NCI-H1105 treated with DMSO at 0.1 percent for 48 hours (cell line): ENCODE results near the gene ZNF532.
"Not testable (repeated sequence)": the region's sequence is repeated elsewhere in the genome, so short reads cannot be mapped to it uniquely, and the experiment has no call there.

Source experiments
- DNase-seq: peaks from one replicate; lab custom pipeline; 2025; lab: John Stamatoyannopoulos, UW

ZNF532 gene

DNA sequence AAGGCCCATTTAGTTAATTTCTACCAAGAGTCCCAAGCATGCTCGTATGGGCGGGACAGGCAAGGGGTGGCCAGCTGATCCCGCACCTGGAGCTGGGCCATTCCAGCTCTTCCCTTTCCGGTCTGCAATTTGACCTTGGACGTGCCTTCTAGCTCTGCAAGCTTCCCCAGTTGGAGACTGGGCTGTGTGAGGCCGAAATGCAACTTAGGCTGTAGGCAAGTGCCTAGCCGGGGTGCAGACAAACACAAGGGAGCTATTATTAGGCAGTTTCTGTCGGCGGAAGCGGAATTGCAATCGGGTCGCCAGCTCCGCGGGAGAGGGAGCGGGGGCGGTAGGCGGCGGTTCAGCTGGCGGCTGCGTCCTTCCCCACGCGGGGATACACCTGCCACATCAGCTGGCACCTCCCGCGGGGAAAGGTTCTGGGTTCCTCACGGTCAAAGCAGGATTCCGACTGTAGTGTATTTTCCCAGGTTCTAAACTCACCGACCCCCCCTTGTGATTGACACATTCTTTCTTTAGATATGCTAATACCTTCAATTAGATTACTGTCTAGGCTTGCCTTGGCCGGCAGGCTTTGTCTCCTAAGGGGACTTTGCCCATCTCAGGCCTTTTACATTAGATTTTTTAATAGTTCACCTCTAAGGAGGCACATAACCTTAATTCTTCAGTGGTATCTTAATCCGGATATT is 17.1 kb upstream of the ZNF532 start:
- DNase-seq, result no peak

DNA sequence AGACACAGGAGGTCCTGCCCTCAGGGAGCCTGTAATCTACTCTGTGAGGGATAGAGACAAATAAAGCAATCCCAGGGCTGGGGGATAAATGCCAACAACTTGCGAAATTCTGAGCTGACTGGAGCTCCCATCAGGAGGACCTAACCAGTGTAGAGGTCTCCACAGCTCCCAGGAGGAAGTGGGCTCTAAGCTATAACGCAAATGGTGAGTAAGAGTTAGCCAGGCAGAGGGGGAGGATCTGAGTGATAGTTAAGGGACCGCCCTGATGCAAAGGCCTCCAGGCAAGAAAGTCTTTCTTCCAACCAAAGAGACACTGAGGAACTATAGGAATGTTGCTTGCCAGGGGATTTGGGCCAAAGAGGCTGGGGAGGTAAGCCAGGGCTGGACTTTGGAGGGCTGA is 16.0 kb upstream of the ZNF532 start:
- DNase-seq, result no peak

DNA sequence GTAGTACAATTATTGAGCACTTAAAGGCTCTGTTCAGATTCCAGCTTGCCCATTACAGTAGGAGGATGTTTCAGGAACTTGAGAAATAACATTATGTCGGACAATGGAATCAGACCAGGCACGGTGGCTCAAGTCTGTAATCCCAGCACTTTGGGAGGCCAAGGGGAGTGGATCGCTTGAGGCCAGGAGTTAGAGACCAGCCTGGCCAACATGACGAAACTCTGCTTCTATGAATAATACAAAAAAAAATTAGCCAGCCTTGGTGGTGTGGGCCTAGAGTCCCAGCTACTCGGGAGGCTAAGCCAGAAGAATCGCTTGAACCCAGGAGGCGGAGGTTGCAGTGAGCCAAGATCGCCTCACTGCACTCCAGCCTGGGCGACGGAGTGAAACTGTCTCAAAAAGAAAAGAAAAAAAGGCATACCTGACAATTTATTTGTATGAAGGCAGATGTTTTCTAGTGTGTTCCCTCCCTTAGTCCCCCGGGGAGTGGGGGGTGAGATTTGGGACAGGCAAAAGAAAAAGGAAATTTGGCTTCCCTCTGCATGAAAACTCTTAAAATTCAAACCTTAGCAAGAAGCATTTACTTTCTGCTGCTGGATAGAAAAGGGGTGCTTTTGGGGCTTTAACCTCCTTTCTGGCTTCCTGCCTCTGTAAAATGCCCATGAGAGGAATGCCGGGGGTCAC is 13.7 kb upstream of the ZNF532 start:
- DNase-seq, result no peak

DNA sequence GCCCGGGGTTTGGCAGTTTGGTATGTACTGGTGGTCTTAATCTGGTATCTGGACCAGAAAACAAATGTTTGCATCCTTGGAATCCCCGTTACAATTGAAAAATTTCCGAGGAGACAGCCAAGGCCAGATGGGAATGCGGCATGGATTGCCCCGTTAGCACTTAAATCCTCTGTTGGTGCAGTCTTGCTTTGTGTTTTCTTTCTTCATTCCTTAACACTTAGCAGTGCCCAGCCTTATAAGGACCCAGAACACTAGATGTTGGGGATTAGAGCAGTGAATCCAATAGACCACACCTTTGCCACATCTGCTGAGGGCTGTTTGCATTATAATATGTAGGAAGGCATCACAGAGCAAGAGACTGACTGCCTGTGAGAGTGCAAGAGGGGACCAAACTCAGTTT is 12.8 kb upstream of the ZNF532 start:
- DNase-seq, result no peak

DNA sequence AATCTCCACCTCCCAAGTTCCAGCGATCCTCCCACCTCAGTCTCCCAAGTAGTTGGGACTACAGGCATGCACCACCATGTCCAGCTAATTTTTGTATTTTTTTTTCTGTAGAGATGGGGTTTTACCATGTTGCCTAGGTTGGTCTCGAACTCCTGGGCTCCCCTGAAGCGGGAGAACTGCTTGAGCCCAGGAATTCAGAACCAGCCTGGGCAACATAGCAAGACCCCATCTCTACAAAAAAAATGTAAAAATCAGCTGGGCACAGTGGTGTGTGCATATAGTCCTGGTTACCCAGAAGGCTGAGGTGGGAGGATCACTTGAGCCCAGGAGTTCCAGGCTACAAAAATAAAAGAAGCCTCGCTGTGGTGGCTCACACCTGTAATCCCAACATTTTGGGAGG is 12.0 kb upstream of the ZNF532 start:
- DNase-seq, result no peak

DNA sequence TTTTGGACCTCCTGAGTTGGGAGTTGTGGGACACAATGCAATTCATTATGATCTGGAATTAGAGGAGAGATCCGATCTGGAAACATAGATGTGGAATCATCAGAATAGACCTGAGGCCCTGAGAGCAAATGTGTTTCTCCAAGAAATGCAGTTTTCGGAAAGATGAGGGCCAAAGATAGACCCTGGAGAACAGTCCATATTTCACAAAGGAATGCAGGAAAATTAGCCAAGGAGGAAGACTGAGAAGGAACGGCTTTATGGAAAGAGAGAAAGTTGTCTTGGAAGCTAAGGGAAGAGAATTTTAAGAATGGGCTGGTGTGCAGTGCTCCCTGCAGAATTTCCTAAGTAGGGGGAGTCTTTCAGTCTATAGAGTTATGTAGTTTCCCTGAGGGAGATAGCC is 11.1 kb upstream of the ZNF532 start:
- DNase-seq, result no peak

DNA sequence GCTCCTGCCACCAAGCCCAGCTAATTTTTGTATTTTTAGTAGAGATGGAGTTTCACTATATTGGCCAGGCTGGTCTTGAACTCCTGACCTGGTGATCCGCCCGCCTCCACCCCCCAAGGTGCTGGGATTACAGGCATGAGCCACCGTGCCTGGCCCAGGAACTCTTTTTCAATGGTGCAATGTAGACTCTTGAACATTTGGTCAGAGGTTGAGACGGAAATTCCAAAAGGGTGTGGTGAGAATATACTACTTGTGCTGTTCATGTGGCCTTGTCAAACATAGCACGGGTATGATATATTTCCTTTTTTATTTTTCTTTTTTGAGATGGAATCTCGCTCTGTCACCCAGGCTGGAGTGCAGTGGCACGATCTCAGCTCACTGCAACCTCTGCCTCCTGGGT is 9.2 kb upstream of the ZNF532 start:
- DNase-seq, result not testable (repeated sequence)

DNA sequence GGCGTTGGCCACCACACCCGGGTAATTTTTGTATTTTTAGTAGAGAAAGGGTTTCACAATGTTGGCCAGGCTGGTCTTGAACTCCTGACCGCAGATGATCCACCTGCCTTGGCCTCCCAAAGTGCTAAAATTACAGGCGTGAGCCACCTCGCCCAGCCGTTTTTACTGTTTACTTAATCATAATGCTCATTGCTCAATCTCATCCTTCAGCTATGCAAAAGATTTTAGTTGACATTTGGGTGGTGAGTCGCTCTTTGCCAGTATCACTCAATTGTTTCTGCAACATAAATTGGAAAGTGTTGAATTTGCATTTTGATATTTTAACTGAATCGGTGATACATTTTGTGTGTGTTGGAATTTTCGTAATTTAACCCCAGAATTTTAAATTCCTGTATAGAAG is 7.8 kb upstream of the ZNF532 start:
- no peak for DNase-seq

DNA sequence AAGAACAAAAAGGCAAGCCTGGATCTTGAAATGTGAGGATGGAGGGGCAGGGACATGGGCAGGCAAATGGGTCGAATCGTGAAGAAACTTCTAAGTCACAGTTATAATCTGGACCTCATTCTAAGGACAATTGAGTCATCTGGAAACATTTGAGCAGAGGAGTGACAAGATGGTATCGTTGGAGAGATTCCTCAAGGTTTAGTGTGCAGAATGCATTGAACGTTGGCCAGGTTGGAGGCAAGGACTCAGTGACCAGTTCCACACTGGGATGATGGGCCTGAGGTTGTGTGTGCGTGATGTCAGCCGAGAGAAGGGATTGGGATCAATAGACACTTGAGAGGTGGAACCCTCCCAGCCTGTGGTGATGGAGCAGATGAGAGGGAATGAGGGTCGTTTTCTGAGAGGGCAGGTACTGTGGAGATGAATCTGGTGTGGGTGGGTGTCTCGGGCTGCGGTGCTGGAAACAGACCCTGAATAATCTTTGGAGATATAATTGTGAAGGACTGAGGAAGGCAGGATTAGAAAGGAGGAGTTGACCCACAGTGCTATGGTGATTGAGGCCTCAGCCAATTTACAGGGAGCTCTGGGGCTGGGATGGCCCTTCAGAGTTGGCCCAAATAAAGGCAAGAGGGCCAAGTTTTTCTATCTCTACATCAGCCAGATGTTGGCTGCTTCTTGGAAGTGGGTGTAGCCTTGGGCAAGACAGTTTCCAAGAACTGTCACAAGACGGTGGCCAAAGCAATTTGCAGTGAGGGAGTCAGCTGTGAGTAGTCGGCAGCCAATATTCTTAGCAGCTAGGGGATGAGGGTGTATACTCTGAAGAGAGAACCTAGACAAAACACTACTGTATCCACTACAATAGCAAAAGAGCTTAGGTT is 5.8 kb upstream of the ZNF532 start:
- DNase-seq, result no peak

DNA sequence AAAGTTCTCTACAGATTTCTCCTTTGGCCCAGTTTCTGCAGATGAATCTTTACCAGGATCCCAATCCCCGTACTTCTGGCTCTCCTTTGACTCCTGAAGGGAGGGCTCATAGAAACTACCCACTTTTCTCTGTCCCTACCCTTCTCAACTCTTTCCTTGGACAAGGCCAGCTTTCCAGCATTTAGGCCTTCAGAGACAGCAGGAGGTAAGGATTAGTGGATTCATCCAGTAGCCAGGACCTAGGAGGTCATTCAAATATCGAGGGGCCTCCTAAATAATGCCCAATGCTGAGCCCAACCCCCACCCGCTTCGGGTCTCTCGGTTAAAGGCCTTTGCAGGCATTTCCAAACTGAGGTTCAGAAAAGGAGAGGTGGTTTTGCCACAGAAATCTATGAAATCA is 4.8 kb upstream of the ZNF532 start:
- no peak for DNase-seq

DNA sequence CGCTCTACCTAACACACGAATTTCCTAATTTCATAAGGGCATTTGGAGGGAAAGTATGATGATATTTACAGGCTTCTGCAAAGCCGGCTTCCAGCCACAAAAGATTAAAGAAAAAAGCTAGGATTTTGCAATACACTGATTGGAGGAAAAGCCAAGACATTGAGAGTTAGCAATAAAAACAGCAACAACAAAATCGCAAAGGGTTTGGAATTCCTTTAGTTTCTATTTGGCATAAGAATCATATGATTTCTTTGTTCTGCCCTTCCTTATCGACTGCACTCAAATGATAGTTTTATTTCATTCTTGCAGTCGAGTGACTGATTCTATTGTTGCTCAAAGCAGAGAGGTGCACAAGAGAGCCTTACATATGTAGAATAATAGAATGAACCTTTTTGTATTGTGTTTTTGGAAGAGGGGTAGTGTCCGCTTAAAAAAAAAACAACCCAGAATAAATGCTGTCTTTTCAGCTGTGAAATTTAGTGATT is 3.9 kb upstream of the ZNF532 start:
- DNase-seq, result no peak

DNA sequence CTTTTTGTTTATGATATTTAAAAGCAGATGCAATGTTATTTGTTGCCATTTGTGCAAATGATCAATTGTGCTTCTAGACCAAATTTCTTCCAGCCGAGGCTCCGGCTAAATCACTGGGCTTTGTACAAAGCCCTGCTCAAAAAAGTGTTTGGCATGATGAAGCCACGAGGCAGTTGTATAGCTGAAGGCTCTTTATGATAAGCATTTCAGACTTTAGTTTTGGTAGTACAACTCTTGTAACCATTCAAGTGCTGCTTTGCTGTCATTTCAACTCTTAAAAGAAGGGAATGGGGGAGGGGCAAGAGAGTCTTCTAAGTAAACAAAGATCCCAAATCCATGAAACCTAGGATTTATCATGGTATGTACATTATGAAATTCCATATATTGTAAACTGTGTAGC is 3.3 kb upstream of the ZNF532 start:
- peak; percentile 31 for DNase-seq

DNA sequence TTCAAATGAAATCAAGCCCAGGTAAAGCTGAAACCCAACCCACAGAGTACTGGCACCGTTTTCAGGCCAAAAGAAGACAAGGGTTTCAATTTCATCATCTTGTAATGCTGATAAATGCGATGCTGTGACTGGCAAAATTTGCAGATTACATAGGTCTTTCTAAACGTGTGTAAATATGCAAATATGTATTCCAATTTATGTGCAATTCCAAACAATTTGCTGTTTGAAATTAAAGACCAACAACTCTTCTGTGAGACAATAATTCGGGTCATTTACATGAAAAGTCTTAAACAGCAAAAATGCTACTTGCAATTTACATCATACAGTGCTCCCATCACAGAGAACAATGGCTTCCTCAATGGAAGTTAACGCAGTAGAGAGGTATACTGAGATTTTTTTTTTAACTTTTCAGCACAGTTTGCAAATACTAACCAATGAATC is 2.8 kb upstream of the ZNF532 start:
- DNase-seq, result peak; percentile 63

DNA sequence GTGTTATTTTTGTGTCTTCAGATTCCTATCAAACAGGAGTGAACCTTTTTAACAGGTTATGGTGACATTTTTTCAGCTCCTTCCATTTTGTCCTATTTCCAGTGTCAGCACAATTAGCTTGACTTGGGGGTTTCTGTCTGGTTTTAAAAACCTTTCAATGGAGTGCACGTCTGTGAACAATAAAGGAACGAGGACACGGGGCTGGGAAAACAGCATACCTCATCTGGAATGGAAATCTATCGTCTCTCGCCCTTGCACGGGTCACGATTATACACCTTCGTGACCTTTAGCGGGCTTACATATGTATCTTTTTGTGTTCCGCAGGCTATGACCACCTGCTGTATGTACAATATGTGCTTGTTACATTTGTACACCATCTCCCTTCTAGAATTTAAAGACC is 2.3 kb upstream of the ZNF532 start:
- peak; percentile 63 for DNase-seq

DNA sequence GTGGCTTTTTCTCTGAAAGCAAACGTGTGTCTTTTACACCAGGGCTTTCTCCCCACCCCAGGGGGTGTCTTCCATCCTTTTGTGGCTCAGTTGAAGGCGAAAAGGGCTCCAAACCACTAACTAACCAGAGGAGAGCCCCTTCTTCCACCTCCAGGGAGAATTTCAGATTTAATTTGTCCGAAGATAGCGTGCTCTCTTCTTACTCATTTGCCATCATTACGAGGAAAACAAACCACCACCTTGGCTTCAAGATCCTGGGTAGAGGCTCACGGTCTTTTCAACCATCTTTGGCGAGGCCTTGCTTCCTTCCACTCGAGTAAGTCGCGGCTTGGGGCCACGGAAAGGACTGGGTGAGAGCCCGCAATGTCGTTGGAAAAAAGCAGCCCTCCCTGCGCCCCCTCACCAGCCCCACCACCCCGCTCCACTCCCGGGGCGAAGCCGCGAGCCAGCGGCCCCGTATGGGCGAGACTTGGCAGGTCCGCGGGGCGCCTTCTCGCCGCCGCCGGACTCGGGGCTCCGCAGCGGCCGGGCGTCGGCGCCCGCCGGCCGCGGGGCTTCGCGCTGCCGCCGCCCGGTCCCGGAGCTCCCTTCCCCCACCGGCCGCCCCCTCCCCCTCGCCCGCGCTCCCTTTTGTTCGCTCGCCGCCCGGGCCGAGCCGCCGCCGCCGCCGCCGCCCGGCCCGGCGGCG is 1.7 kb upstream of the ZNF532 start:
- peak; percentile 58 for DNase-seq

DNA sequence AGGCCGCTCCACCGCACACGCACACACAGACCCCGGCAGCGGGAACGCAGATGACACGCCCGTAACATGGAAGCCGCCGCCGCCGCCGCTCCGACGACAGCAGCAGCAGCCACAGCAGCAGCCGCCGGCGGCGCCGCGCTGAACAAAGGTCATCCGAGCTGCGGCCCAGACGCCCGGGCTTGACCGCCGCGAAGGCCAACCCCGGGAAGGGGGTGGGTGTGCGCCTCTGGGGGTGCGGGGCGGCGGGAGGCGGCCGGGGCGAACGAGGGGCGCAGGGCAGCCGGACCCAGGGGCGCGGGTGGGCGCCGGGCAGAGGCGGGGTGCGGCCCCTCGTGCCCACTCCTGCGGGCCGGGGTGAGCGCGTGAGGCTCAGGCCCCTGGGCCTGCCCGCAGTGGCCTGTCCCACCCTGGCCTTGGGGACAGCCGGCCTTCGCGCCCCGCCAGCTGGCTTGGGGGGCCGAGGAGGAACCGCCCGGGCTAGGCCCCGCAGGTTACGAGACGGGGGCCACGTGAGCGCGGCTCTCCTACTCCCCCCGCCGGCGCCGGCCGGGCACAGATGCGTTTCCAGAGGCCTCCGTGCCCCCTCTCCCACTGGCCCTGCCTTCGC is 1.0 kb upstream of the ZNF532 start:
- peak; percentile 35 for DNase-seq

DNA sequence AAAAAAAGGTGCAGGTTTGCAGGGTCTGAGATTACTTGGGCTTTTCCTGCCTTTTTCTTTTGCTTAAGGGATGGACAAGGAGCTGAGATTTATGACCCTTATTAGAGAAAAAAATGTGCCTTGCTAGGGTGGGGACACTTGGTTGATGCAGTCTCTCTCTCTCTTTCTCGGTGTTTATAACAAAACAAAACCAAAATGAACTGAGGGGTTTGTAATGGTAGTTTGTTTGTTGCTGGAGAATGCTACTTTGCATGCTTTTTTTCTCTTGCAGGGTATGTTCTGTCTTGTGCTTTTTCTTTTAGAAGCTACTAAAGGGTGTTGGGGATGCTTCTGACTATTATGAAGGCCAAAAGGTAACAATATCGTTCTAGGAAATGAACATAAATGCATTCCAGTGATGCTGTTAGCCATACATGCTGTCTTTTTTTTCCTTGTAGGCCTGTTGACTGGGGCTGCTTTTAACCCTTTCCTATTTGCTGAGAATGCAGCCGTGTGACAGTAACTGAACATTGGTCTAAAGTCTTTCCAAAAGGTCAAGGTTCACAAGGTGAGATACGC is 435 bp downstream of the ZNF532 start:
- DNase-seq, result peak; percentile 35

DNA sequence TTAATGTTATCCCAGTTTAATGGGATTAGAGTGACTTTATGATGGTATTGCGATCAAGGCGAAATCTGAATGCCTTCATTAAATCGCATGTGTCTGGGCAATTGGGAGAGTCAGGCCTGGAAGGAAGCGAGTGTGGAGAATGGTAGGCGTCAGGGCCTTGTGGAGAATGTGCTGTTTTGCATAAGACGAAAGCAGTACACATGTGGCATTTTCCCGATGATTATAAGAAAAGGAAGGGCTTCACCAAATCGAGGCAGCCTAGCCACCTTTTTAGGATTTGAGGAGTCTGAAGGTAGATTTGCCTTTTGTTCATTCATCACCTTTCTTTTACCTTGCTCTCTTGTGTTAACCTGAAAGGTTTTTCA is 1.0 kb downstream of the ZNF532 start:
- no peak for DNase-seq

DNA sequence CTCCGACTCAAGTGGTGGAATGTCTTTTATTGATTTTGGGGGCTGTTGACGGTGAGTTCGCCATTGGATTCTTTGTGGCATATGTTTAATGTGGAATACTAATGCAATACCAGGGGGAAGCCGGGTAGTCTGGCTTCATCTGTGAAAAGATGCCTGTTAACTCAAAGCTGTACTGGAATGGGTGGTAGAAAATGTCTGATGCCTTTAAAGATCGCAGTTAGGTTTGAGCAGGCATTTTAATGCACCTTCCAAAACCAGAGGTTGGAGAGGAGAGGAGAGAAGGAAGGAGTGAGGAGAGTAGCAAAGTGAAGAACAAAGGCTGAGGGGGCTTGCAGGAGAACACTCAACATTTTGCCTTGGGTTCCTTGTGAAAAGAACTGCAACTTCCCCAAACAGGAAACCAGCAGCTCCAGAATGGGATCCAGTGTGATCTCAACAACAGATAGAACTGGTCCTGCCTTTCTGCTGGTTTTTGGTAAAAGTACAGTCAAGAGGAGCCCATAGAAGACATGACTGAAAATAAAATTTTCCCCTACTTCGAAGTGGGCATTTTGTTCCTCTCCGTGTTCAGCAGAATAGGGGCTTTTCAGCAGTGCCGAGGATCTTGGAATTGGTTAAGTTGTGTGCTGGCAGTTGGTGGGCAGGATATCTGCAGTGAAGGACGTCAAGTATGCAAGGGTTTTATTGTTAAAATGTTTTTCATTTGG is 1.5 kb downstream of the ZNF532 start:
- DNase-seq, result no peak

DNA sequence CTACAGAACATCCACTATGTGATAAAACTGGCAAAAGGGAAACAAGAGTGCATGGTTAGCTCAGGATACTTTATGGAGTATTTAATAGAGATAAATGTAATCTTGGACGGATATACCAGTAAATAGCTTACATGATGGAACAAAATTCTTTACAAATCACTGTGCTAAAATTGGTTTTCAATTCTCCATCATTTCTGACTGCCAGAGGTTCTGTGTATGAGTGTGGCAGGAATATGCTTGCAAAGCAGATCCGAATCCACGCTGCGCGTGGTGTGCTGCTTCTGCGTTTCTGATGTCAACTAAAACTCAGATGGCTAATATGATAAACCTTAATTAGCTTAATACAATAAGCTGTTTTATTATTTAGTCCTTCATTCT is 2.1 kb downstream of the ZNF532 start:
- DNase-seq, result no peak
